ENCODE data around the gene GRN.
A peak's percentile ranks its signal among the peaks of the same experiment; 100 is the strongest.

GRN gene

GRCh38 chr17:44351464-44351863 is 6.4 kb downstream of the GRN start:
- DNase-seq (ENCODE audit: low read depth), result no peak
- H3K4me3 ChIP-seq (ENCODE audit: control insufficient read depth, low read depth, low read length), result no peak overlapping the region
- TF ChIP-seq, protein P1, sequence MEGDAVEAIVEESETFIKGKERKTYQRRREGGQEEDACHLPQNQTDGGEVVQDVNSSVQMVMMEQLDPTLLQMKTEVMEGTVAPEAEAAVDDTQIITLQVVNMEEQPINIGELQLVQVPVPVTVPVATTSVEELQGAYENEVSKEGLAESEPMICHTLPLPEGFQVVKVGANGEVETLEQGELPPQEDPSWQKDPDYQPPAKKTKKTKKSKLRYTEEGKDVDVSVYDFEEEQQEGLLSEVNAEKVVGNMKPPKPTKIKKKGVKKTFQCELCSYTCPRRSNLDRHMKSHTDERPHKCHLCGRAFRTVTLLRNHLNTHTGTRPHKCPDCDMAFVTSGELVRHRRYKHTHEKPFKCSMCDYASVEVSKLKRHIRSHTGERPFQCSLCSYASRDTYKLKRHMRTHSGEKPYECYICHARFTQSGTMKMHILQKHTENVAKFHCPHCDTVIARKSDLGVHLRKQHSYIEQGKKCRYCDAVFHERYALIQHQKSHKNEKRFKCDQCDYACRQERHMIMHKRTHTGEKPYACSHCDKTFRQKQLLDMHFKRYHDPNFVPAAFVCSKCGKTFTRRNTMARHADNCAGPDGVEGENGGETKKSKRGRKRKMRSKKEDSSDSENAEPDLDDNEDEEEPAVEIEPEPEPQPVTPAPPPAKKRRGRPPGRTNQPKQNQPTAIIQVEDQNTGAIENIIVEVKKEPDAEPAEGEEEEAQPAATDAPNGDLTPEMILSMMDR (conservative IDR thresholded peaks at IDR 0.05; ENCODE audit: control insufficient read depth, insufficient read depth, low read depth, low read length), result no peak

- no peak overlapping the region for H3K4me3 ChIP-seq (ENCODE audit: control insufficient read depth, low read depth, low read length)
- TF ChIP-seq, protein P1 (conservative IDR thresholded peaks at IDR 0.05; ENCODE audit: control insufficient read depth, insufficient read depth, low read depth, low read length), result no peak
- no peak for DNase-seq (ENCODE audit: low read depth)
Measured at GRCh38 chr17:44351961-44352827, 7.1 kb downstream of the GRN start.

DNA sequence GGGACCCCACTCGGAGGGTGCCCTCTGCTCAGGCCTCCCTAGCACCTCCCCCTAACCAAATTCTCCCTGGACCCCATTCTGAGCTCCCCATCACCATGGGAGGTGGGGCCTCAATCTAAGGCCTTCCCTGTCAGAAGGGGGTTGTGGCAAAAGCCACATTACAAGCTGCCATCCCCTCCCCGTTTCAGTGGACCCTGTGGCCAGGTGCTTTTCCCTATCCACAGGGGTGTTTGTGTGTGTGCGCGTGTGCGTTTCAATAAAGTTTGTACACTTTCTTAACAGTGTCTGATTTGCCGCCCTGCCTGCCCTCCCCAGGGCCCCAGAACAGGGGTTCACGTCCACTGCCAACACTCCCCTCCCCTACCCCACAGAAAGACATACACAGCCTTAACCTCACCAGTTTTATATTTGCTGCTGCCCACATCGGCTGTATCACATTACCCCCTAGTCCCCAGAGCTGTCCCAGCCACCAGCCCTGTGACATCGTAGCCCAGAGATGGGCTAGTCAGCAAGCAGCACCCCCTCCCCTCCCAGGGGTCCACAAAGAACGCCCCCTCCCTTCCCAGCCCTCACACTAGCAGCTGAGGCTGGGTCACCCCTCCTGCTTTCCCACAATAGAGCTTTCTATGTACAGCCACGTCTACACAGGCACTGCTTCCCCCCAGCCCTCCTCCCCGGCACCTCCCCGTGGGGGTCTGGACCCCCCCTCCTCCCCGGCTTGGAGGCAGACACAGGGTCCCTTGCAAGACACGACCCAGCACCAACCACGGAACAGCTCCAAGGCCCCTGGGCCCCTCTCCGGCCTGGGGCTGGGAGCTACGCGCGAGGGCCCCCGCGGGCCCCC is 7.9 kb downstream of the GRN start:
- TF ChIP-seq, protein P1 (conservative IDR thresholded peaks at IDR 0.05; ENCODE audit: control insufficient read depth, insufficient read depth, low read depth, low read length), result no peak
- DNase-seq (ENCODE audit: low read depth), result no peak
- no peak overlapping the region for H3K4me3 ChIP-seq (ENCODE audit: control insufficient read depth, low read depth, low read length)

GRCh38 chr17:44353672-44354331 is 8.7 kb downstream of the GRN start:
- TF ChIP-seq, protein P1 (conservative IDR thresholded peaks at IDR 0.05; ENCODE audit: control insufficient read depth, insufficient read depth, low read depth, low read length), result no peak
- DNase-seq (ENCODE audit: low read depth), result peak; percentile 2
- H3K4me3 ChIP-seq (ENCODE audit: control insufficient read depth, low read depth, low read length), result no peak overlapping the region

DNA sequence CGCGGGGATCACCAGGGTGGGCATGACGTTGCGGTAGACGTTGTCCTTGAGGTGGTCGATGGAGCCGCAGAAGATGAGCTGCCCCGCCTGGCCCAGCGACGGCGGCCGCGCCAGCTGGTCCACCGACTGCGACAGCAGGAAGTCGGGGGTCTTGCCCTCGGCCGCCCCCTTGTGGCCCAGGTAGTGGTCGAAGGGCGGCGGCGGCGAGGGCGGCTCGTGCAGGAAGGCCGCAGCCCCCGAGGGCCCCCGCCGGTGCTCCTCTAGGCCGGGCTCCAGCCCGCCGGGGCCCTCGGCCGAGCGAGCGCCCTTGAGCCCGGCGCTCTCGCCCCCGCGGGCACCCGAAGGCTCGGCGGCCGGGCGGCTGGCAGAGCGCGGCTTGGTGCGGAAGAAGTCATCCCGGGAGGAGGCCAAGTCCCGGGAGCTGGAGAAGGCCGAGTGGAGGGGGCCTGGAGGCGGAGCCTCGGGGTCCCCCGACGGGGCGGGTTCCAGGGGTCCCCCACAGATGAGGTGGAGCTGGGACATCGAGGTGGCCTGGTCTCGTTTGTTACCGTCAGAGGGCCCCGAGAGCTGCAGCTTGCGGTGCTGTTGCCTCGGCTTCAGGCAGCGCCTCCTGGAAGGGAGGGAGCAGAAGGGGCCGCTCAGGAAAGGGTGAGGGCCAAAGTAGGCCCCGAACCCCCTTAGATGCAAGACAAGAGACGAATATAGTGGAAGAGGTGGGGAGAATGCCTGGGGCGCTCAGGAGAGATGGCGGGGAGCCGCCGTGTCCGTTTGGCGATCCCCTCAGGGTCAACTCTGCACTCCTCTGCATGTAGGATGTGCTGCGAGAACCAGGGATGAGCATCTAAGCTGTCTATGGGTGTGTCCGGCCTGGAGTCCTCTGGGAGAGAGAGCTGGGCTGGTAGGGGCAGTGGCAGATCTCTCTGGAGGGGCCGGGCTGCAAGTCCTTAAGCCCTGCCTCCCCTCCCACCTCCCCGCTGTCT is 9.8 kb downstream of the GRN start:
- H3K4me3 ChIP-seq (ENCODE audit: control insufficient read depth, low read depth, low read length), result no peak overlapping the region
- no peak for DNase-seq (ENCODE audit: low read depth)
- TF ChIP-seq, protein P1 (conservative IDR thresholded peaks at IDR 0.05; ENCODE audit: control insufficient read depth, insufficient read depth, low read depth, low read length), result no peak
